Vagina (tissue), 2 donors: ENCODE measurements around the gene CLCF1. TPM values are rescaled to one million over a fixed set of nuclear protein-coding genes. Genes with fewer than 3 reads are reported as not detected.
"Not testable (repeated sequence)": the region's sequence is repeated elsewhere in the genome, so short reads cannot be mapped to it uniquely, and the experiment has no call there.

Source experiments
- DNase-seq, 2 donors: peaks; one replicate each; pipeline ENCODE4 v3.0.0-alpha.2; 2017; ENCODE audit errors: extremely low spot score in 2 of 2
- H3K27ac ChIP-seq: fragments of 200-600 bp; sonication (generic); one replicate; pipeline ENCODE4 v1.5.1; 2019
- H3K27me3 ChIP-seq: fragments of 200-600 bp; sonication (generic); one replicate; pipeline ENCODE4 v1.5.1; 2019
- H3K36me3 ChIP-seq, 2 donors: fragments of 200-600 bp; sonication (generic); one replicate each; pipeline ENCODE4 v1.5.1; 2017 to 2019
- H3K4me1 ChIP-seq: fragments of 200-600 bp; sonication (generic); one replicate; pipeline ENCODE4 v1.5.1; 2019
- H3K4me3 ChIP-seq, 2 donors: fragments of 200-600 bp; sonication (generic); 1 replicate in 1 of 2; 2 replicates in 1 of 2; pipeline ENCODE4 v1.5.1; 2016 to 2019
- H3K9me3 ChIP-seq: fragments of 200-600 bp; sonication (generic); one replicate; pipeline ENCODE4 v1.5.1; 2019
- POLR2A ChIP-seq, 2 donors: fragments of 450-650 bp; IDR thresholded peaks; one replicate each; pipeline ENCODE4 v1.6.1; 2017; ENCODE audit warnings: antibody characterized with exemption in 2 of 2, mild to moderate bottlenecking in 2 of 2, moderate library complexity in 2 of 2
- POLR2AphosphoS5 ChIP-seq, 2 donors: sonication (generic); formaldehyde crosslinking; IDR thresholded peaks; one replicate each; pipeline ENCODE4 v1.9.0; 2017; ENCODE audit warnings: antibody characterized with exemption in 2 of 2, mild to moderate bottlenecking in 2 of 2, low read depth in 1 of 2; ENCODE audit not compliant: insufficient read depth in 1 of 2
- intact Hi-C: fragments of 100-400 bp; cut with DNase I; formaldehyde crosslinking; loops from one replicate; pipeline ENCODE4 v1.15.1; 2023
- total RNA-seq: library from RNA; depleted of rRNA; stranded (reverse); fragments of >200 nt; gene quantifications from one replicate; pipeline ENCODE4 v1.2.3, GENCODE V29; 2016
- TF ChIP-seq, protein P1 (sequence below), 3 experiments: fragments of 450-650 bp in 2 of 3; fragments of 200-600 bp in 1 of 3; sonication (generic) in 1 of 3; IDR thresholded peaks; one replicate each; pipeline ENCODE4 v1.5.1; 2017 to 2019; ENCODE audit warnings: antibody characterized with exemption in 3 of 3, mild to moderate bottlenecking in 2 of 3, moderate library complexity in 2 of 3

CLCF1 gene
- total RNA-seq, 1 donor from 2014 or later, result 20.6 TPM

GRCh38 chr11:67405196-67405567 lies 31.8 kb upstream of the CLCF1 start:
- peak overlapping the region in 1 of 2 donors; percentile 8 for H3K4me3 ChIP-seq
- no peaks in the 10 kb centered on the region for H3K27me3 ChIP-seq
- no peak overlapping the region for H3K27ac ChIP-seq
- peaks cover 22% of the 10 kb centered on the region for H3K4me1 ChIP-seq
- no peaks in the 10 kb centered on the region for H3K36me3 ChIP-seq
- no peak for DNase-seq
- no peaks in the 10 kb centered on the region for H3K9me3 ChIP-seq
- TF ChIP-seq POLR2A (IDR thresholded peaks at IDR 0.05) (no peak), POLR2AphosphoS5 (IDR thresholded peaks at IDR 0.05; ENCODE audit: insufficient read depth in 1 of 2, low read depth in 1 of 2) (peak in 1 of 2 donors; percentile 15)
- intact Hi-C loops, result loop anchor here (10.0 kb wide), 2 partner anchors 60 to 210 kb away; partner anchors contain the start of gene TMEM134

DNA sequence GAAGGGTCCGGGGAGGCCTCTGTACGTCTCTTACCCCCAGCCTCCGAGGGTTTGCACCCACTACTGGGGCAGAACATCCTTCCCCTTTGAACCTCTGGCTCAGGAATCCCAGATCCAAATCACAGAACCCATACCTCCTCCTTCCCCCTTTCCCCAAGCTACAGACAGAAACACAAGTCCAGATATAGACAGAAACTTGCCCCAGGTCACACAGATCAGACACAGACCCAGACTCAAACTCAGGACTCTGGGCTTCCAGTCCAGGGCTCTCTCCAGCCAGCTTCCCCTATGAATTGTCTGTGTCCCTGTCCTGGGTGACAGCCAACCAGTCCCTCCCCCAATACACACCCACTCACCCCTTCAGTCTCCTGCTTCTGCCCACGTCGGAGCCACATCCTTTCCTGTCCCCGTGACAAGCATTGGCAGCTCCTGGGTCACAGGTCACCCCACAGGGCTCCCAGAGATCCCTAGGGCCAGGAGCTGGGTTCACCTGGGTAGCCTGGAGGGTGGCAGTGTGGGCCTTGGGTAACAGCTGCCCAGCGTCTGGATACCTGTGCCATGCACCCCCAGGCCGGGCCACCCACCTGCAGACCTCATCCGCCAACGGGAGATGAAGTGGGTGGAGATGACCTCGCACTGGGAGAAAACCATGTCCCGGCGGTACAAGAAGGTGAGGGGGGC lies 31.3 kb upstream of the CLCF1 start:
- Histone ChIP-seq H3K4me1 (peaks cover 27% of the 10 kb centered on the region), H3K36me3 (peaks cover 0 to 2% of the 10 kb centered on the region in 2 donors), H3K9me3 (no peaks in the 10 kb centered on the region), H3K27me3 (no peaks in the 10 kb centered on the region), H3K4me3 (peak overlapping the region; percentile 8 to 35), H3K27ac (no peak overlapping the region)
- TF ChIP-seq, protein P1, sequence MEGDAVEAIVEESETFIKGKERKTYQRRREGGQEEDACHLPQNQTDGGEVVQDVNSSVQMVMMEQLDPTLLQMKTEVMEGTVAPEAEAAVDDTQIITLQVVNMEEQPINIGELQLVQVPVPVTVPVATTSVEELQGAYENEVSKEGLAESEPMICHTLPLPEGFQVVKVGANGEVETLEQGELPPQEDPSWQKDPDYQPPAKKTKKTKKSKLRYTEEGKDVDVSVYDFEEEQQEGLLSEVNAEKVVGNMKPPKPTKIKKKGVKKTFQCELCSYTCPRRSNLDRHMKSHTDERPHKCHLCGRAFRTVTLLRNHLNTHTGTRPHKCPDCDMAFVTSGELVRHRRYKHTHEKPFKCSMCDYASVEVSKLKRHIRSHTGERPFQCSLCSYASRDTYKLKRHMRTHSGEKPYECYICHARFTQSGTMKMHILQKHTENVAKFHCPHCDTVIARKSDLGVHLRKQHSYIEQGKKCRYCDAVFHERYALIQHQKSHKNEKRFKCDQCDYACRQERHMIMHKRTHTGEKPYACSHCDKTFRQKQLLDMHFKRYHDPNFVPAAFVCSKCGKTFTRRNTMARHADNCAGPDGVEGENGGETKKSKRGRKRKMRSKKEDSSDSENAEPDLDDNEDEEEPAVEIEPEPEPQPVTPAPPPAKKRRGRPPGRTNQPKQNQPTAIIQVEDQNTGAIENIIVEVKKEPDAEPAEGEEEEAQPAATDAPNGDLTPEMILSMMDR (IDR thresholded peaks at IDR 0.05), result no peak
- no peak for TF ChIP-seq POLR2A (IDR thresholded peaks at IDR 0.05)
- TF ChIP-seq POLR2AphosphoS5 (IDR thresholded peaks at IDR 0.05; ENCODE audit: insufficient read depth in 1 of 2, low read depth in 1 of 2), result peak in 1 of 2 donors; percentile 20
- intact Hi-C loops, result loop anchor here (10.0 kb wide), 2 partner anchors 60 to 210 kb away; partner anchors contain the start of gene TMEM134
- no peak for DNase-seq

- Histone ChIP-seq H3K36me3 (peaks cover 0 to 16% of the 10 kb centered on the region in 2 donors), H3K4me1 (peaks cover 36% of the 10 kb centered on the region)
- not testable (repeated sequence) for H3K9me3 ChIP-seq, H3K4me3 ChIP-seq, H3K27ac ChIP-seq, H3K27me3 ChIP-seq, DNase-seq
- intact Hi-C loops, result loop anchor here (10.0 kb wide), 2 partner anchors 62 to 212 kb away; partner anchors contain the start of gene TMEM134
Observed at GRCh38 chr11:67403085-67403484, 29.7 kb upstream of the CLCF1 start.

GRCh38 chr11:67402192-67402839 lies 28.9 kb upstream of the CLCF1 start:
- Histone ChIP-seq H3K4me1 (peaks cover 42% of the 10 kb centered on the region), H3K4me3 (peak overlapping the region; percentile 80 to 91), H3K27ac (peak overlapping the region; percentile 94), H3K36me3 (peaks cover 0 to 23% of the 10 kb centered on the region in 2 donors)
- TF ChIP-seq POLR2AphosphoS5 (IDR thresholded peaks at IDR 0.05; ENCODE audit: insufficient read depth in 1 of 2, low read depth in 1 of 2) (peak in 1 of 2 donors; percentile 49), POLR2A (IDR thresholded peaks at IDR 0.05) (peak in 1 of 2 donors; percentile 28)
- not testable (repeated sequence) for H3K27me3 ChIP-seq, H3K9me3 ChIP-seq, DNase-seq
- intact Hi-C loops, result loop anchor here (10.0 kb wide), 2 partner anchors 62 to 212 kb away; partner anchors contain the start of gene TMEM134

DNA sequence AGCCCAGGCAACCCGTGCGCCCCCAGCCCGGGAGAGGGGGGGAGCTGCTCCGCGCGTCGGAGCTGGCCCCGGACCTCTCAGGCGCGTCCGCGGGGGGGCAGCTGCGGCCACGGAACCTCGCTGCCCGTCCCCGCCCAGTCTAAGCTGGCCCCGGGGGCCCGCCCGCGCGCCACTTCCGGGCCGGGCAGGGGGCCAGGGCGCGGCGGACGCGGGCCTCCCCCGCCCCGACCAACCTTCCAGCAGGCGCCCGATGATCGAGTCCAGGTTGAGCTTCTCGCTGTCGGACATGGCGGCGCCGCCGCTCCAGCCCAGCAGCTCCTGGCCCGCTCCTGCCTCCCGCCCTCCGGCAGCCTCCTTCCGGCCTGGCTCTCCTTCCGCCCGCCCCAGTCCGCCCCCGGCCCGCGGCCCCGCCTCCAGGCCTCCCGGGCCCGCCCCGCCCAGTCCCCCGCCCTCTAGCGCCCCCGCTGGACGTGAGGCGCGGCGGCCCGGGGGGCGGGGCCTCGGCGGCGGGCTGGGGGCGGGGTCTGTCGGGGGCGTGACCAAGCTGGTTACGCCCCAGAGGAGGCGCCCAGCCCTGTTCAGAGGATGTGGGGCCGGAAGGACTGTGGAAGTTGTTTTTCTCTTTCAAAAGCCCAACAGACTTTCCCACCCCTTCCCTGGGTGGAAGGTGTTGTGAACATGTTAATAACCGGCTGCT lies 28.2 kb upstream of the CLCF1 start, which contains the start of gene PPP1CA:
TSS of gene PPP1CA (minus strand) at position 364 of the 697 bp plus-strand sequence. CDS start at position 288, 76 bp downstream.
- intact Hi-C loops, result loop anchor here (10.0 kb wide), 2 partner anchors 63 to 213 kb away; partner anchors contain the start of gene TMEM134
- peaks cover 49% of the 10 kb centered on the region for H3K4me1 ChIP-seq

More for the DNA sequence above, 28.2 kb upstream of the CLCF1 start, which contains the start of gene PPP1CA:
- peak within 1 kb of the TSS; percentile 80 to 91 for H3K4me3 ChIP-seq
- peak within 1 kb of the TSS; percentile 94 for H3K27ac ChIP-seq
- H3K27me3 ChIP-seq, result no peaks in the 10 kb centered on the region
- peaks cover 0 to 28% of the 10 kb centered on the region in 2 donors for H3K36me3 ChIP-seq
- TF ChIP-seq, protein P1 (IDR thresholded peaks at IDR 0.05), result no peak
- peak in 1 of 2 donors; percentile 55 for TF ChIP-seq POLR2A (IDR thresholded peaks at IDR 0.05)
- no peak for DNase-seq
- H3K9me3 ChIP-seq, result no peaks in the 10 kb centered on the region
